ENCODE results near the gene LMF2.

LMF2 gene

GRCh38 chr22:50518606-50519005, 11.1 kb upstream of the LMF2 start:
- Histone ChIP-seq H2AFZ (ENCODE audit: low read depth, low read length) (no peak overlapping the region), H3K36me3 (replicated peaks; ENCODE audit: low read depth, low read length) (no peaks in the 10 kb centered on the region), H3K9me3 (ENCODE audit: insufficient read depth, low read length) (no peaks in the 10 kb centered on the region), H3K9ac (ENCODE audit: low read length) (no peak overlapping the region), H4K20me1 (ENCODE audit: insufficient read depth, low read length) (no peaks in the 10 kb centered on the region; the same call in 1 of the 2 replicates), H3K4me1 (ENCODE audit: low read length) (no peaks in the 10 kb centered on the region), H3K27ac (ENCODE audit: low read length) (no peak overlapping the region), H3K27me3 (ENCODE audit: low read depth, low read length) (no peaks in the 10 kb centered on the region), H3K4me3 (ENCODE audit: low read length) (no peak overlapping the region), H3K79me2 (ENCODE audit: low read length) (peaks cover 20% of the 10 kb centered on the region), H3K4me2 (ENCODE audit: low read length) (no peak overlapping the region)
- TF ChIP-seq EZH2phosphoT487 (IDR thresholded peaks at IDR 0.05; ENCODE audit: low read depth), result no peak
- TF ChIP-seq CTCF (IDR thresholded peaks at IDR 0.05; ENCODE audit: low read depth, low read length), result no peak

GRCh38 chr22:50517495-50518260, 10.2 kb upstream of the LMF2 start:
- H4K20me1 ChIP-seq (ENCODE audit: insufficient read depth, low read length), result no peaks in the 10 kb centered on the region; the same call in 1 of the 2 replicates
- no peak overlapping the region for H3K4me2 ChIP-seq (ENCODE audit: low read length)
- no peaks in the 10 kb centered on the region for H3K4me1 ChIP-seq (ENCODE audit: low read length)
- TF ChIP-seq CTCF (IDR thresholded peaks at IDR 0.05; ENCODE audit: low read depth, low read length), result no peak
- TF ChIP-seq EZH2phosphoT487 (IDR thresholded peaks at IDR 0.05; ENCODE audit: low read depth), result no peak
- no peaks in the 10 kb centered on the region for H3K27me3 ChIP-seq (ENCODE audit: low read depth, low read length)
- H3K9ac ChIP-seq (ENCODE audit: low read length), result no peak overlapping the region
- H3K9me3 ChIP-seq (ENCODE audit: insufficient read depth, low read length), result no peaks in the 10 kb centered on the region
- H2AFZ ChIP-seq (ENCODE audit: low read depth, low read length), result no peak overlapping the region
- no peaks in the 10 kb centered on the region for H3K36me3 ChIP-seq (replicated peaks; ENCODE audit: low read depth, low read length)
- peaks cover 28% of the 10 kb centered on the region for H3K79me2 ChIP-seq (ENCODE audit: low read length)
- no peak overlapping the region for H3K4me3 ChIP-seq (ENCODE audit: low read length)
- H3K27ac ChIP-seq (ENCODE audit: low read length), result no peak overlapping the region

GRCh38 chr22:50516891-50517290, 9.4 kb upstream of the LMF2 start:
- Histone ChIP-seq H3K36me3 (replicated peaks; ENCODE audit: low read depth, low read length) (no peaks in the 10 kb centered on the region), H3K79me2 (ENCODE audit: low read length) (peaks cover 34% of the 10 kb centered on the region), H3K4me3 (ENCODE audit: low read length) (no peak overlapping the region), H3K4me2 (ENCODE audit: low read length) (no peak overlapping the region), H2AFZ (ENCODE audit: low read depth, low read length) (no peak overlapping the region), H3K27ac (ENCODE audit: low read length) (no peak overlapping the region), H3K4me1 (ENCODE audit: low read length) (no peaks in the 10 kb centered on the region), H3K9ac (ENCODE audit: low read length) (no peak overlapping the region), H3K27me3 (ENCODE audit: low read depth, low read length) (no peaks in the 10 kb centered on the region), H4K20me1 (ENCODE audit: insufficient read depth, low read length) (no peaks in the 10 kb centered on the region; the same call in 1 of the 2 replicates), H3K9me3 (ENCODE audit: insufficient read depth, low read length) (no peaks in the 10 kb centered on the region)
- TF ChIP-seq CTCF (IDR thresholded peaks at IDR 0.05; ENCODE audit: low read depth, low read length) (no peak), EZH2phosphoT487 (IDR thresholded peaks at IDR 0.05; ENCODE audit: low read depth) (no peak)

GRCh38 chr22:50516068-50516467, 8.6 kb upstream of the LMF2 start:
- H3K79me2 ChIP-seq (ENCODE audit: low read length), result peaks cover 34% of the 10 kb centered on the region
- H3K27me3 ChIP-seq (ENCODE audit: low read depth, low read length), result no peaks in the 10 kb centered on the region
- no peaks in the 10 kb centered on the region for H3K4me1 ChIP-seq (ENCODE audit: low read length)
- H4K20me1 ChIP-seq (ENCODE audit: insufficient read depth, low read length), result no peaks in the 10 kb centered on the region; the same call in 1 of the 2 replicates
- no peak overlapping the region for H3K4me3 ChIP-seq (ENCODE audit: low read length)
- H2AFZ ChIP-seq (ENCODE audit: low read depth, low read length), result no peak overlapping the region
- H3K9me3 ChIP-seq (ENCODE audit: insufficient read depth, low read length), result no peaks in the 10 kb centered on the region
- no peak overlapping the region for H3K27ac ChIP-seq (ENCODE audit: low read length)
- no peak overlapping the region for H3K4me2 ChIP-seq (ENCODE audit: low read length)
- no peak overlapping the region for H3K9ac ChIP-seq (ENCODE audit: low read length)
- no peak for TF ChIP-seq CTCF (IDR thresholded peaks at IDR 0.05; ENCODE audit: low read depth, low read length)
- TF ChIP-seq EZH2phosphoT487 (IDR thresholded peaks at IDR 0.05; ENCODE audit: low read depth), result no peak
- H3K36me3 ChIP-seq (replicated peaks; ENCODE audit: low read depth, low read length), result no peaks in the 10 kb centered on the region
